DMS153 (cell line): ENCODE results near the gene FOXP1.

Source experiments
- DNase-seq: peaks from one replicate; lab custom pipeline; 2025; lab: John Stamatoyannopoulos, UW

The FOXP1 gene

DNA sequence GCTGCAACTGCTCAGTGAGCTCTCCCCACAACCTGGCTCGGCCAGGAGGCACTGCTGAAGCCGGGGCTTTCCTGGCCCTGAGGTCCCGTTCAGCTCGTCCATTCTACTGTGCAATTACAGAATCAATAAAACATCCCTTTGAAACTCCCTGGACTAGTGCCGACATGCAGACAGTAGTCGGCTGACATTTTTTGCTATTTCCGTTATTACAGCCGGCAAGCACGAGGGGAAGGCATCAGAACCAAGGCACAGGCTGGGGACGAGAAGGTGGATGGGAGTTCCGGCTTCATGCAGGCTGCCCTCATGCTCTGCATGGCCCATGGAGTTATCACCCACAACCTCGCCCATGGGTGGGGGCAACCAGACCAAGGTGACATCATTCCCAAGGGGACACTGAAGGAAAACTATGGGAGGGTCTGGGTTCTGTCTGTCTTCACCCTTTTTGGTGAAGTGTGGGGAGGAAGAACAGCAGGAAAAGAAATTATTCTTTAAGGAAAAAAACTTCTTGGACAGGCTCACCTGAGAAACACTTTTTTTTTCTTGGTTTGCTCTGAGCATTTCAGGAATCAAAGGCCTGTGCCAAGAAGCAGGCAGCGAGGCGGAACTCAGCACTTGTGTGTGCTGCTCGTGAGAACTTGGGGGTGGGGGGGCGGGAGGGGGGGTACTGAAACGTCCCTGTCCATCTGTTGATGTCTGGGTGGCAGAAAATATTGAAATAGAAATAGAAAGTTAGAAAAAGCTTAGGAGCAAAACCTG is 154.5 kb downstream of the FOXP1 start:
- peak; percentile 37 for DNase-seq

DNA sequence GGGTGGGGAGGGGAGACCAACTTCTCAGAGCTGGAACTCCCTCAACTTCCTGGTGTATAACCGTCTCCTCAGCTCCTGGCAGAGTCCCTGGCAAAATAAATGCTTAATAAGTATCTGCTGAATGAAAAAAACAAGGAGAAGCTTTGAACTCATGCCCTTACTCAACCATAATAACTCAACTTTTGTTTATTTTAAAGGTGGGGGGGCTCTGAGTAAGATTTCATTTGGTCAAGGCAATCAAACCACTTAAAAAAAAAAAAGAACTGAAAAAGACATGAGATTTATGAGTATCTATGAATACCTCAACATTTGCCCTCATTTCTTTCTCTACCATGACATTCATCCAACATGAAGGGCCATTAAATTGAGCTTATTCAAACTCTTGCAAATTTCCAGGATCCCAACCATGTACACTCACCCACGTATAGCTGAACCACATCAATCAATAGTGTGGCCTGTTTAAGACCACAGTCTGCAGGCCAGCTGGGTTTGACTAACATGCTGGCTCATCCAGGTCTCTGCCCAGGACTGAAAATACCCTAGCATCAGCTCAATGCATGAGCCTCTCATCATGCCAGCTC is 157.9 kb downstream of the FOXP1 start:
- DNase-seq: no peak

DNA sequence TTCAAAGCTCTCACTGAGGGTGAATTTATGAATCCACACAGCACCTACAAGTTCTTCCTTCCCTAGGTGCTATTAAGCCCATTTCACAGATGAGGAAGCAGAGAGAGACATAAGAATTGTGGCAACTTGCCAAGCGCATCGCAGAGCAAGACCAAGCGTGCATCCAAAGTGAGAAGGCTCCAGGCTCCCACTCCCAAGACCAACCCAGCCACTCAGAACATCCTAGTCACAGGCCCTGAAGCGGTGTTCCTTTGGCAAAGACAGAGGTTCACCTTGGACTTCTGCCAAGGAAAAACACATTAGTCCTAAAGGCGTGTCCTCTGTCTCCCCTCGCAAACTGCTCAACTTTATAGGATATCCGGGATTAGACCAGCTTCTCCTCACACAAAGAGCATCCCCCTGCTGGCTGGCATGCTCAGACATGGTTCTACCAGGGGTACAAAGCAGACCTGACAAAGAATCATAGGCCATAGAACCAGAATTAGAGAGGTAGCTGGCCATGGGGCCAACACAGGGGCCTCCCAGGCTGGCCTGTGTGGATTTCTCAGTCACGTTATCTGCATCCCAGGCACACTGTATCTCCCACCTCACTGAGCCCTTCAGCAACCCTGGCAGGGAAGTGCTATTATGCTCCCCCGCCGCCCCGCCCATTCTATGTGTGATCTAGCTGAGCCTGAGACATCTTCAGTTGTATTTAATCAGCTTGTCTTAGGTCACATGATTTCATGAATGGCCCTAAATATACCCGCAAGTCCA is 160.2 kb downstream of the FOXP1 start:
- DNase-seq: peak; percentile 88

DNA sequence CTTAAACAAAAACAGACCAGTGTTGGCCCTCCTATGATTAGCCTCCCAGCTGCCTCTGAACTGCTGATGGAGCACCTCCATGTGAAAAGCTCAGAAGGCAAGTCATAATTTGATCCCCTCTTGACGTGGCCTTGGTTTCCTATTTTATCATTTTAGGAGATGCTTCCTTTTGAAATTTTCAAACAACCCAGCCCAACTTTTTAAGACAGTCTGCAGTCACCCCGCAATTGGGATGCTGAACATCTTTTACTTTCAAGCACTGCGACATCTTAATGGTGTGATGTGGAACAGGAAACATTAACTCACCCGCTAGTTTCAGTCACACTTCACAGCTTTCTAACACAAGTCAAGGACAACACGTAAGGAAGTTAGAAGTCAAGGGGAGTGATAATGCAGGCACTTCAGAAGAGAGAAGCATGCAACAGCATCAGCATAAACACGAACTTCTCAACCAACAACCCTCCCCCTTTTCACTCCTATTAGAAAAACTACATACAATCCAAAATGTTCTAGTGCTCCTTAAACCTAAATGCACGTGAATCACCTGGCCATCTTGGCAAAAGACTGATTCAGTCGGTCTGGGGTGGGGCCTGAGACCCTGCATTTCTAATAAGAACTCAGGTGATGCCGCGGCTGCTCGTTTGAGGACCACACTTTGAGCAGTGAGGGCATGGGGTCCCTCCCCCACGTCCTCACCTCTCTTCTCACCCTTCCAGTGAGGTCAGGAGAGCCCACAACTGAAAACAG is 161.5 kb downstream of the FOXP1 start:
- DNase-seq: no peak

DNA sequence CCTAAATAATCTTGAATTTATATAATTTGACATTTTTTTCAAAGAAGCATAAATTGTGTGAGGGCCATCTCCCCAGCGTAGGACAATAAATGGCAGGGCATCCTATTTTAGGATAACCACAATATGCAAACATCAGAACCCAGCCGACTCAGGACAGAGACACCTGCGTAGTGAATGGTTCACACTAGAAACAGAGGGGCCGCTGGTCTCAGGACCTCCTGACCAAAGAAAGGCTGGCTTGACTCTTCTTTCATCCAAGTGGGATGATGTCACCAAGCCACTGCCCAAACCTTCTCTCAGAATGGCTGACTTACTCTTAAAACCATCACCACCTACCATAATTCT is 162.1 kb downstream of the FOXP1 start:
- DNase-seq: no peak

DNA sequence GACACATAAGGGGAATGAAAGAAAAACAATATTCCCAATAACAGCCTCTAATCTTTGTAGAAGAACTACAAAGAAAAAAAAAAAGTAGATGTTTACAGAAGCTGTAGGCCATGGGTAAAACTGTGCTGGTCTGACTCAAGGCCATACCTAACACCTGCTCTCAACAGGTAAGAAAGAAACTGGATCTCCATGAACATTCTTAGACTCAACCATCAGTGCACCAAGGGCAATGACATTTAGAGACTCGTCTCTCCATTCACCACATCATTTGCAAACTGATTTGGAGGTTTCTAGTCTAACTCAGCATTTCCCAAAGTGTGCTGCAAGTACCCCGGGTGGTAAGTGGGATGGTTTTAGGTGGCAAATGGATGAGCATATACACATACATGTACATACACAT is 164.2 kb downstream of the FOXP1 start:
- DNase-seq: no peak

DNA sequence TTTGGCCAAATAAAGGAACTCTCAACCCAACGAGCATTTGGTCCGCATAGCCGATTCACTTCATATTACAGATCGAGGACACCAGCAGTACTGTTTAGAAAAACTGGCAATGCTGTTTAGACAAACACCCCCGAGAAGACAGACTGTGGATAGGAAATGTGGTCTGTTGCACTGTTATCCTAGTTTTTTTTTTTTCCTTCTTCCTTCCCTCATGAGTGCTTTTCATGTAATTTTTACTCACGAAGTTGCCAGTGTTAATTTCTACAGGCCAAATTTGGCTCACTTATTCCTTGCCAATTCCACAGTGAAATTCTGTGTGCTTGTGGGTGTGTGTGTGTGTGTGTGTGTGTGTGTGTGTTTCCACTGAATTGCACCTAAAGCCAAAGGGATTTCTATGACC is 165.7 kb downstream of the FOXP1 start:
- no peak for DNase-seq

DNA sequence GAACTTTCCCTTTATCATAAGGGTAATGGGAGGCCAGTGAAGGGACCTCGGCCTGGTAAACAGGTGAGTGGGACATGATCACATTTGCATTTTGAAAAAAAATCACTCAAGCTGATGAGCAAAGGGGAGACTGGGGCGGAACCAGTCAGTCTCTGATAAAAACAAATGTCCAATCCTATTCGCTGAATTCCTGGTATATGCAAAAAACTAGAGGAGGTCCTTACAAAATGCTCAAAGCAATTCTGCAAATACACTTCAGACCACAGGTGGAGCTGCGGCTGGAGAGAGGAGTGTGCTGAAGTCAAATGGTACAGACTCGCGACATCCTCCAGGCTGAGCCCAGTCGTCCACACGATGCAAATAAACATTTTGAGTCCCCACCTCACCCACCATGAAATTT is 166.7 kb downstream of the FOXP1 start:
- no peak for DNase-seq

DNA sequence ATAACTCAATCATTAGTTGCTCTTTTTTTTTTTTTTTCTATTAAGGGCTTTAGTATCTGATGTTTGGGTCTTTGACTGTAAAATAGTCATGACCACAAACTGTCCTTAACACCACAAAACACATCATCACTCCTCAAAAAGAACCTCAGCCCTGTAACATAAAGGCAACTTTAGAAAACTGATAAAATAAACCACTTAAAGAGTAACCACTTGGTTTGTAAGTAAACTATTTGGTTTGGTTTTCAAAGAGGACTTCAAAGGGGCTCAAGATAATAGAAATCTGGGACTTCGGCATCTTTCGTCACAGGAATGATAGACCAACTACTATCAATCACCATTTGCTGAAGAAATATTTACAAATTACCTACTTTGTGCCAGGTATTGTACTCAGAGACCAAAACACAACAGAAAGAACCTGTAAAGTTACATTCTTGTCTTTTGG is 167.8 kb downstream of the FOXP1 start:
- no peak for DNase-seq

DNA sequence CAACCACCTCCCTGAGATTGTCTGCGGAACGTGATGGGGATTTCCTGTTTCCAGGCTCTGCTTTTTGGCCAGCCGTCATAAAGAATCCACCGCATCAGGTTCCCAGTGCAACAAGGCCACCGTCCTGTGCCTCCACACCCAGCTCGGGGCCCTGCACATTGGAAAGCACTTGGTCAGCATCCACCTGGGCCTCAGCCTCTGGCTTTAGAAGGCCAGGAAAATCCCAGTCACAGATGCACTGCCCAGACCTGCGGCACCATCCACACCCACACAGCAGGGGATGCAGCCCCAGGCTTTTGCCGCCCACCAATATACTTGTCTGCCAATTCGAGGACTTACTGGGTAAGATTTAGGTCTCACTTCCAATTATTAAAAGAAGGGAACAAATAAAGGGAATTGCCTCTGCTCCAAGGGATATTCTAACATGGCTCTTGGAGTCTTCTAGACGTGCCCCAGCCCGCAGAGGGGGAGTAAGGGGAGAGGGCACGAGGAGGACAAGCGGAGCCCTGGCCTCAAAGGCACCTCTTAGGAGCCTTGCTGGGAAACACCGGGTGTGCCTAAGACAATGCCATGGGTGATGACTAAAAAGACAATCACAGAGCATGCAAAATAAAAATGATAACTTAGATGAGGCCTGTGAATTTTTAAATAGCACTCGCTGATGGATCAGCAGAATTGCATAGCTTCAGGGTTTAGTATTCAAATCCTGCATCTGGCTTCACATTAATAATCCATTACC is 169.2 kb downstream of the FOXP1 start:
- no peak for DNase-seq

DNA sequence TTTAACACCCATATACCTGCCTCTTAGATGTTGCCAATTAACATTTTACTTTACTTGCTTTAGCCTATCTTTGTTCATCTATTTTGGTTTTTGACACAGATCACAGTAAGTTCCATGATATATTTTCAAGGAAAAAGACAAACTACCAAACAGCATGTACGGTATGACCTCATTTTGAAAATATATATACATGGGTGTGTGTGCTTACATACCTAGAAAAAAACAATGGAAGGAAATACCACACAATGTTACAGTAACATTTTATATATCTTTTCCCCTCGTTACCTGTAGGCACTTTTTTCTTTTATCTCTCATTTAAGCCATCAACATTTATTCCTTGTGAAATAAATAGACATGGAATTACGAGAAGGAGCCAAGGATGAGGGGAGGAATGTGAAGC is 170.0 kb downstream of the FOXP1 start:
- no peak for DNase-seq

DNA sequence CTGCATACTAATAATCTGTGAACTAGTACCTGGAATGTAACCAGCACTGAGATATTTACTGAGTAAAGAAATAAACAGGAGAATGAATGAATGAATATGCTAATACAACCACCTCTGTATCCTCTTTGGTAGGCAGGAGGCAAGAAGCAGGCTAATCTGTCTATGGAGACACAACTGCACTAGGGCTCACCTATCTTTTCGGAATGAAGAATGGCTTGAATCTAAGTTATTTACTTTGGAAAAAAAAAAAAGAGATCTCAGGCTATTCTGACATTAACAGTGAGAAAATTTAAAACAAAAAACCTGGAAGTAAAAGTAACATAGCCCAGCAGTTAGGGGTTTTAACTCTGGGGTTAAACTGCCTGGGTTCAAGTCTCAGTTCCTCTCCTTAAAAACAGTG is 174.2 kb downstream of the FOXP1 start:
- DNase-seq: no peak

DNA sequence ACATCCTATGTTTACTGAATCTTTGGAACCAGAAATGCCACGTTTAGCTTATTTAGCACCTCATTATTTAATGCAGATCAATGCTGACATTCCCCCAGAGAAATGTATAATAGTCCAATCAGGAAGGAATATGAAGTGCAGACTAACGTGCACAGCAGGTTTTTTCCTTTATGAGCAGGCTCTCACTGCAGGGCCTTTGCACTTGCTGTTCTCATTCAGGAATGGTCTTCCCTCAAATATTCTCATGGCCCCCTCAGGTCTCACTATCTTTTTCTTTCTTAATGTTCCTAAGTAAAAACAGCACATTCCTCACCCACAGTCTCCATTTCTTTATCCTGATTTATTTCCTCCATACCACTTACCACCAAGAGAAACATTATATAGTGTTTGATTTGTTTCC is 174.6 kb downstream of the FOXP1 start:
- no peak for DNase-seq

DNA sequence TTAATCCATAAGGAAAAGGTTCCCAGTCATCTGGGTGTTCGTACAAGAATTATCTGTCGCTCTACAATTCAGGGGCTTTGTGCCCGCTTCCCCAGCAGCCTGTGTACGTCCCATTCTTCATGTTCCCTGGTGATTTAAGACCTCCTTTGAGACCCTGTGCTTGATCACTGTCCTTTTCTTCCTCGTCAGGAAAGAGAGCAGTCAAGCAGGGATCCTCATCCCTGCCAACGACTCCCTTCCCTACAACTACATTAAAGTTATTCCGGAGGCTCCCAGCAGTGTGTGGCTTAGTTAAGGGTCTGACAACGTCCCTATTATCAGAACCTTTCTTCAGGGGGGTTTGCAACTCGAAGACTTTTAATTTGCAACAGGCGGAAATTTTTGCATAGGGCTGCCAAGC is 175.7 kb downstream of the FOXP1 start:
- DNase-seq: no peak

DNA sequence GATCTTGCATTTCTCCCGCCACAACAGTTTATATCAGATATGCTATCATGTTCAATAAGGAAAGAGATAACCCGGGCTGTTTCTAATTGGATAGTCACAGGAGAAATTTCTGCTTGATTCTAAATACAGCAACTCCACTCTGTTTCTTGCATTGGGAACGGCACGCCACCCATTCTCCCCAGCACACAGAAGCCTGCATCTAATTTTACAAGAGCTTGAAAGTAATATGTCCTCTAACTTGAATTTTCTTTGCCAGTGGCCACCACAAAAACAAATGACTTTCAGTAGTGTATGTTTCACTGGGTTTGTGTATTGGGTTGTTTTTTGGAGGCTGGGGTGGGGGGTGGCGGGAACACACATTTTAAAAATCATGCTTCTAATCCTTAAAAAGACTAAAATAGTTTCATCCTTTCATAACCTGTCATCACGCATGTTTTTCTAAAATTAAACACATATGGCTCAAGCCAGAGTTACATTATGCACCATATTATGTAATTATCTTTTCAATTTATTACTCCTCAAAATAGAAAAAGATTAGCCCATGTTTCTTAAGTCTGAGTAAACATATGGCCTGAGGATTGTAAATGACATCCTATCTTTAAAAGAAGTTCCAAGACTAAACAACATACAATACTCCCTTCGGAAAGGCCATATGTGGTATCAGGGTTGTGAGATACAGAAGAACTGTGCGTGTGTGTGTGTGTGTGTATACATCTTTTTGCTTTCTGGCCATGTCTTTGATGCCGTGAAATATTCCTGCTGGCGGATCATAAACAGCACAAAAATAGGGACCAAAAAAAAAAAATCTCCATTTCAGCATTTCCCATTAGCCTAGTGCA is 176.3 kb downstream of the FOXP1 start:
- no peak for DNase-seq

DNA sequence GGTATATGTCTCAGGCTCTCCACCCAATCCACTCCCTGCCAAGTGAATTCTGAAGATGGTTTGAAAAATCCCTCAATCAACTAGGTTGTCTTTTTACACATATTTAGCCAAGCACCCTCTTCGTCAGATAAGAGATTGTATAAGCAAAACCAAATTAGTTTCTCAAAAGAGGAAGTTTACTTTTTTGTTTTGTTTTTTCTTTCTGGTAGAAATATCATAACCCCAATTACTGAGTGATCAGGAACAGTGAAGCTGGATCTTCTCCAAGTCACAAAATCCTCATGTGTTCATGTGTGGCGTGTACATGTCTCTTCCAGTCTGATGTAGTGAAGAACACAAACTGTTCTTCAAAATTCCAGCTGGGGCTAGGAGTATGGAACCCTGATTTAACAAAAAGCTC is 180.6 kb downstream of the FOXP1 start:
- no peak for DNase-seq

DNA sequence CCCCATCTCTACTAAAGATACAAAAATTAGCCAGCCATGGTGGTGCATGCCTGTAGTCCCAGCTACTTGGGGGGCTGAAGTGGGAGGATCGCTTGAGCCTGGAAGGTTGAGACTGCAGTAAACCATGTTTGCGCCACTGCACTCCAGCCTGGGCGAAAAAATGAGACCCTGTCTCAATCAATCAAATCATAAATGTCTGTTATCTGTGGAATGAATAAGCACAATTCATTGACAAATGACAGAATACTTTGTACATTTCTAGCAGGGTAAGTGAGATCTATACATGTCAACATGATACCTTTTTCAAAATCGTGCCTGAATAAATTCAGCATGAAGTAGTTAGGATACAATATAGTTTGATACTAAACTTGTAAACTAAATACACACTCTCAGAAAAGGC is 181.2 kb downstream of the FOXP1 start:
- DNase-seq: no peak

DNA sequence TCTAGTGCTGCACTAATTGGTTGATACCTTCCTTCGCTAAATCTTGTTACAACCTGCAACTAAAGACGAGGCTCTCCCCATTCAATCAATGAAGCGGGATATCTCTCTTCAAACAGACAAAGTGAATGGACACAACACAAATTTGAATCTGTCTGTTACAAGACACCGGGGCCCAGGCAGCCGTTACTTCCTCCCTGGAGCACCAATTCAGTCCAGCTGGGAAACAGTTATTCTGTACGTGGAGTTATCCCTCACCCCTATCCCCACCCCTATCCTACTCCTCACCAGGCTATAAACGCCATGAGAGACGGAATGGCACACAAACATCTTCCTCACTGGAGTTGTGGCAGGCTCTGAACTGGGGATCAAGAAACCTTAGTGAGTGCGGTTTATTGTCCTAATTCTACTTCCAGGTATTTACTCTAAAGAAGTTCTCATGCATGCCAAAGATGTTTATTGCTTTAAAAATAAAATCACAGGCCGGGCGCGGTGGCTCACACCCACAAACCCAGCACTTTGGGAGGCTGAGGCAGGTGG is 181.8 kb downstream of the FOXP1 start:
- DNase-seq: no peak

DNA sequence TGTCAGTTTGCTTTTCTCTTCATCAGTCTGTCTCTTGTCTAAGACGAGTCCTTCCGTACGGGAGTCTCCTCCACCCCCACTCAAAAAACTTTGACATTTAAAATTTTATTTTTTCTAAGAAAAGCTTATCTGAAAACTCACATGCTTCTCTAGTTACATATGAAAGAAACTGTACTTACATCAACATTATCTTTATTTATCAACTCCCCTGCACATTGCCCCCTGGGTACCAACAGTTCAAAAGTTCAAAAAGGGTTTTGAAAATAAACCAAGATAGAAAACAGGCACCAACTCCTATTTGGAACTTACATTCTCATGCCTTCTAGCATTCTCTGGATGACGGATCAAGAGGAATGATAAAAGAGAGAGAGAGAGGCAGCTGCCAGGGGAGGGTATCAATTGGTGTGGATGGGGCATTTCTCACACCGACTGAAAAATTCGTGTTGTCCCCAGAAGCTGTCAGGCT is 182.5 kb downstream of the FOXP1 start:
- DNase-seq: no peak

DNA sequence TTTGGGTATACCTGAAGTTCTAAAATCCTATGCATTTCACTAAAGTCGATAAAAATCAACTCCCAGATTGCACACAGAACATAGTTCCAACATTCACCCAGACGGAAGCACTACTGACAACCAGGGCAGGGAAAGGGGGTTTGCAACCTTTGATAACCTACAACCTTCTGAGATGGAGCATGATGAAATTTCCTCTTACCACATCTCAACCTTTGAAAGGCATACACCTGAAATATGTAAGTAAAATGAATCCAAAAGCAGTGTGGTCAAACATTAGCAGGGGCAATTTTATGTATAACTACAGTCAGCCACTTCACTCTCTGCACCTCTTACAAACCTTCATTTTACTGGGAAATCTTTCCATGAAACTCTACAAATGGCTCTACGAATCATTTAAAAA is 184.1 kb downstream of the FOXP1 start:
- DNase-seq: no peak
